GM23248 (cell line): ENCODE data around the gene FCRLB.

ENCODE experiments used
- EZH2 ChIP-seq: fragments of 200-600 bp; sonication (generic); IDR thresholded peaks from 2 replicates; pipeline ENCODE4 v1.6.1; 2018; ENCODE audit warnings: antibody characterized with exemption, mild to moderate bottlenecking; ENCODE audit not compliant: insufficient read depth, poor library complexity, severe bottlenecking
- EZH2phosphoT487 ChIP-seq: fragments of 200-600 bp; sonication (generic); IDR thresholded peaks from 2 replicates; pipeline ENCODE4 v1.6.1; 2018; ENCODE audit warnings: antibody characterized with exemption, moderate library complexity, mild to moderate bottlenecking, low read depth; ENCODE audit not compliant: insufficient read depth

DNA sequence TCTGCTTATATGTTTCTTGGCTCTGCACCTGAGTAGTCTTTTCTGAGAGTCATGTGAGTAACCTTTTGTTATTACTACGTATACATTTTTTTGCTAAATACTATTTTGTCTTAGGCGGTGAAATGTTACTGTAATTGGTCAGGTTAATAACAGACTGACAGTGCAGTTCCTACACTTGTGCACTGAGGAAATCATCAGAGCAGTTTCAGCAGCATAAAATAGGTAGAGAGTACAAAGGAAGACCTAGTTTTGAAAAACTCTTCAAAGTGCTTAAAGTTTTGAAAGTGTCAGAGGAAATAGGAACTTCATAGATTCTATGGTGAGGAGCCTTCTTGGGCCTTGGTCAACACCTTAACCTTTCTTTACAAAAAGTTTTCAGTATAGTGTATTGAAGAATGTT is 55.9 kb downstream of the FCRLB start:
- TF ChIP-seq EZH2phosphoT487 (no peak), EZH2 (no peak)
